KMS-11 (cell line): ENCODE data around the gene CBX6.

Experiments
- H2AFZ ChIP-seq: fragments of 200-600 bp; sonication (generic); 2 replicates; pipeline ENCODE4 v1.6.1; 2016; ENCODE audit warnings: antibody characterized with exemption, mixed run types, low read depth
- H3K27ac ChIP-seq: fragments of 200-600 bp; sonication (generic); 2 replicates; pipeline ENCODE4 v1.6.1; 2016; ENCODE audit warnings: mild to moderate bottlenecking, mixed run types
- H3K27me3 ChIP-seq: fragments of 200-600 bp; sonication (generic); 2 replicates; pipeline ENCODE4 v1.6.1; 2017; ENCODE audit warnings: mild to moderate bottlenecking, low read depth, mixed run types, moderate library complexity; ENCODE audit not compliant: insufficient read depth
- H3K36me3 ChIP-seq: fragments of 200-600 bp; sonication (generic); 2 replicates; pipeline ENCODE4 v1.6.1; 2017; ENCODE audit warnings: mild to moderate bottlenecking, mixed run types; ENCODE audit not compliant: insufficient read depth
- H3K4me1 ChIP-seq: fragments of 200-600 bp; sonication (generic); 2 replicates; pipeline ENCODE4 v1.6.1; 2016; ENCODE audit warnings: mild to moderate bottlenecking, low read depth, mixed run types; ENCODE audit not compliant: poor library complexity, severe bottlenecking
- H3K4me2 ChIP-seq: fragments of 200-600 bp; sonication (generic); 2 replicates; pipeline ENCODE4 v1.7.0; 2016; ENCODE audit warnings: mild to moderate bottlenecking, mixed run types
- H3K4me3 ChIP-seq: fragments of 200-600 bp; sonication (generic); IDR thresholded peaks from 2 replicates; pipeline ENCODE4 v1.6.1; 2017; ENCODE audit warnings: low read depth, low read length, mixed read lengths; ENCODE audit not compliant: insufficient read depth
- H3K79me2 ChIP-seq: fragments of 200-600 bp; sonication (generic); 2 replicates; pipeline ENCODE4 v1.6.1; 2016; ENCODE audit warnings: low read depth, mixed run types; ENCODE audit not compliant: insufficient read depth
- H3K9ac ChIP-seq: fragments of 200-600 bp; sonication (generic); 2 replicates; pipeline ENCODE4 v1.6.1; 2016; ENCODE audit warnings: mild to moderate bottlenecking, mixed run types
- H4K20me1 ChIP-seq: fragments of 200-600 bp; sonication (generic); 2 replicates; pipeline ENCODE4 v1.6.1; 2016; ENCODE audit warnings: mild to moderate bottlenecking, mixed run types; ENCODE audit not compliant: insufficient read depth
- CTCF ChIP-seq: fragments of 200-600 bp; sonication (generic); conservative IDR thresholded peaks from 2 replicates; pipeline ENCODE4 v1.6.1; 2017; ENCODE audit warnings: low read depth, mild to moderate bottlenecking, antibody characterized with exemption, low read length, moderate library complexity, mixed read lengths

CBX6 gene

GRCh38 chr22:38864361-38865191 is 7.4 kb downstream of the CBX6 start:
- H3K4me3 ChIP-seq: no peak overlapping the region
- H3K27me3 ChIP-seq: no peaks in the 10 kb centered on the region
- H3K79me2 ChIP-seq: no peaks in the 10 kb centered on the region
- no peak for TF ChIP-seq CTCF
- H4K20me1 ChIP-seq: no peaks in the 10 kb centered on the region
- no peak overlapping the region for H3K27ac ChIP-seq
- no peak overlapping the region for H3K9ac ChIP-seq
- no peak overlapping the region for H3K4me2 ChIP-seq
- peaks cover 13% of the 10 kb centered on the region for H3K4me1 ChIP-seq
- H3K36me3 ChIP-seq: no peaks in the 10 kb centered on the region
- no peak overlapping the region for H2AFZ ChIP-seq

GRCh38 chr22:38863531-38864131 is 8.4 kb downstream of the CBX6 start:
- Histone ChIP-seq H3K9ac (no peak overlapping the region), H3K4me3 (no peak overlapping the region), H2AFZ (no peak overlapping the region), H3K27ac (no peak overlapping the region), H3K36me3 (no peaks in the 10 kb centered on the region), H3K79me2 (no peaks in the 10 kb centered on the region), H3K27me3 (no peaks in the 10 kb centered on the region), H3K4me2 (no peak overlapping the region), H3K4me1 (peaks cover 4% of the 10 kb centered on the region), H4K20me1 (no peaks in the 10 kb centered on the region)
- no peak for TF ChIP-seq CTCF

GRCh38 chr22:38862375-38863329 is 9.4 kb downstream of the CBX6 start:
- no peak for TF ChIP-seq CTCF
- Histone ChIP-seq H3K36me3 (no peaks in the 10 kb centered on the region), H3K9ac (no peak overlapping the region), H3K4me1 (no peaks in the 10 kb centered on the region), H3K4me2 (no peak overlapping the region), H4K20me1 (no peaks in the 10 kb centered on the region), H2AFZ (no peak overlapping the region), H3K4me3 (no peak overlapping the region), H3K27me3 (peaks cover under 1% of the 10 kb centered on the region; the same call in 1 of the 2 replicates), H3K79me2 (no peaks in the 10 kb centered on the region), H3K27ac (no peak overlapping the region)

GRCh38 chr22:38861927-38862326 is 10.1 kb downstream of the CBX6 start:
- Histone ChIP-seq H3K9ac (no peak overlapping the region), H2AFZ (no peak overlapping the region), H3K79me2 (no peaks in the 10 kb centered on the region), H3K4me2 (no peak overlapping the region), H3K27me3 (peaks cover 8% of the 10 kb centered on the region; the same call in 1 of the 2 replicates), H3K4me3 (no peak overlapping the region), H3K36me3 (no peaks in the 10 kb centered on the region), H3K27ac (no peak overlapping the region), H4K20me1 (no peaks in the 10 kb centered on the region), H3K4me1 (no peaks in the 10 kb centered on the region)
- no peak for TF ChIP-seq CTCF
